GOT3 (cell line): Measurements from ENCODE around the gene PPP1R1B.

Source experiments
- DNase-seq: peaks from one replicate; lab custom pipeline; 2025; ENCODE audit warnings: mixed read lengths; lab: John Stamatoyannopoulos, UW

The PPP1R1B gene

DNA sequence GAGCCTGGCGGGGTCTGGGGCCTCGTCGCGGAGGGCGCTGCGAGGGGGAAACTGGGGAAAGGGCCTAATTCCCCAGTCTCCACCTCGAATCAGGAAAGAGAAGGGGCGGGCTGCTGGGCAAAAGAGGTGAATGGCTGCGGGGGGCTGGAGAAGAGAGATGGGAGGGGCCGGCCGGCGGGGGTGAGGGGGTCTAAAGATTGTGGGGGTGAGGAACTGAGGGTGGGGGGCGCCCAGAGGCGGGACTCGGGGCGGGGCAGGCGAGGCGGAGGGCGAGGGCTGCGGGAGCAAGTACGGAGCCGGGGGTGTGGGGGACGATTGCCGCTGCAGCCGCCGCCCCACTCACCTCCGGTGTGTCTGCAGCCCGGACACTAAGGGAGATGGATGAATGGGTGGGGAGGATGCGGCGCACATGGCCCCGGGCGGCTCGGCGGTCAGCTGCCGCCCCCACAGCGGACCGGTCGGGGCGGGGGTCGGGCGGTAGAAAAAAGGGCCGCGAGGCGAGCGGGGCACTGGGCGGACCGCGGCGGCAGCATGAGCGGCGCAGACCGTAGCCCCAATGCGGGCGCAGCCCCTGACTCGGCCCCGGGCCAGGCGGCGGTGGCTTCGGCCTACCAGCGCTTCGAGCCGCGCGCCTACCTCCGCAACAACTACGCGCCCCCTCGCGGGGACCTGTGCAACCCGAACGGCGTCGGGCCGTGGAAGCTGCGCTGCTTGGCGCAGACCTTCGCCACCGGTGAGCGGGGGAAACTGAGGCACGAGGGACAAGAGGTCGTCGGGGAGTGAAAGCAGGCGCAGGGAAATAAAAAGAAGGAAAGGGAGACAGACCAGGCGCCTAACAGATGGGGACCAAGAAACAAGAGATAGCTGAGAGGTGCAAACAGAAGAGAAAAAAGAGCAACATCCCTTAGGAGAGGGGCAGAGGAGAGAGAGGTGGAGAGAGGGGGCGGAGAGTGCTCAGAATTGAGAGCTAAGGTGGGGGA, 41.5 kb downstream of the PPP1R1B start, which contains the start of gene PNMT:
PNMT (plus strand) TSS at position 509 of the 980 bp plus-strand sequence; CDS start at position 532, 23 bp downstream.
- no peak for DNase-seq

DNA sequence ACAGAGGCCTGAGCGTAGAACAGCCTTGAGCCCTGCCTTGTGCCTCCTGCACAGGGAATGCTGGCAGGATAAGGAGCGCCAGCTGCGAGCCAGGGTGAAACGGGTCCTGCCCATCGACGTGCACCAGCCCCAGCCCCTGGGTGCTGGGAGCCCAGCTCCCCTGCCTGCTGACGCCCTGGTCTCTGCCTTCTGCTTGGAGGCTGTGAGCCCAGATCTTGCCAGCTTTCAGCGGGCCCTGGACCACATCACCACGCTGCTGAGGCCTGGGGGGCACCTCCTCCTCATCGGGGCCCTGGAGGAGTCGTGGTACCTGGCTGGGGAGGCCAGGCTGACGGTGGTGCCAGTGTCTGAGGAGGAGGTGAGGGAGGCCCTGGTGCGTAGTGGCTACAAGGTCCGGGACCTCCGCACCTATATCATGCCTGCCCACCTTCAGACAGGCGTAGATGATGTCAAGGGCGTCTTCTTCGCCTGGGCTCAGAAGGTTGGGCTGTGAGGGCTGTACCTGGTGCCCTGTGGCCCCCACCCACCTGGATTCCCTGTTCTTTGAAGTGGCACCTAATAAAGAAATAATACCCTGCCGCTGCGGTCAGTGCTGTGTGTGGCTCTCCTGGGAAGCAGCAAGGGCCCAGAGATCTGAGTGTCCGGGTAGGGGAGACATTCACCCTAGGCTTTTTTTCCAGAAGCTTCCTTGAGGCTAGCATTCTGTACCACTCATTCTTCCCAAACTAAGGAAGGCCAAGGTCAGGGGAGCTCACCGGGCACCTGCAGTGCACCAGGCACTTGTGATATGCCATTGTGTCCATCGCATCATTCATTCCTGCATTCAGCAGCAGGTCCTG, 43.4 kb downstream of the PPP1R1B start:
- DNase-seq, result no peak

DNA sequence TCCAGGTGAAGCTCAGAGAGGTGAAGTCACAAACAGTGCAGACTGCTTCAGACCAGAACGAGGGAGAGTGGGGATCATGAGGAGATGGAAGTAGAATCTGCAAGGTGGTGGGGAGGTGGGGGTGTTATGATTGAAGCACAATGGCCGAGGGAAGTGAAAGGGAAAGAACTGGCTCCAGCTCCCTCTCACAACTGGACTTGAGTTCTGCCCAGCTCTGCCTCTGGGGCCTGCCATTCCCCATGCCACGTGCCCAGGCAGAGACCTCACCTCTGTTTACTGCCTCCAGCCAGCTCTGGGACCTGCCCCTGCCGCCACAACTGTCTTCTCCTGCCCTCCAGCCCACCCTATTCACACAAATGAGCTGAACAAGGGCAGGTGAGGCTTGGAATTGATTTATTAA, 44.0 kb downstream of the PPP1R1B start:
- no peak for DNase-seq

DNA sequence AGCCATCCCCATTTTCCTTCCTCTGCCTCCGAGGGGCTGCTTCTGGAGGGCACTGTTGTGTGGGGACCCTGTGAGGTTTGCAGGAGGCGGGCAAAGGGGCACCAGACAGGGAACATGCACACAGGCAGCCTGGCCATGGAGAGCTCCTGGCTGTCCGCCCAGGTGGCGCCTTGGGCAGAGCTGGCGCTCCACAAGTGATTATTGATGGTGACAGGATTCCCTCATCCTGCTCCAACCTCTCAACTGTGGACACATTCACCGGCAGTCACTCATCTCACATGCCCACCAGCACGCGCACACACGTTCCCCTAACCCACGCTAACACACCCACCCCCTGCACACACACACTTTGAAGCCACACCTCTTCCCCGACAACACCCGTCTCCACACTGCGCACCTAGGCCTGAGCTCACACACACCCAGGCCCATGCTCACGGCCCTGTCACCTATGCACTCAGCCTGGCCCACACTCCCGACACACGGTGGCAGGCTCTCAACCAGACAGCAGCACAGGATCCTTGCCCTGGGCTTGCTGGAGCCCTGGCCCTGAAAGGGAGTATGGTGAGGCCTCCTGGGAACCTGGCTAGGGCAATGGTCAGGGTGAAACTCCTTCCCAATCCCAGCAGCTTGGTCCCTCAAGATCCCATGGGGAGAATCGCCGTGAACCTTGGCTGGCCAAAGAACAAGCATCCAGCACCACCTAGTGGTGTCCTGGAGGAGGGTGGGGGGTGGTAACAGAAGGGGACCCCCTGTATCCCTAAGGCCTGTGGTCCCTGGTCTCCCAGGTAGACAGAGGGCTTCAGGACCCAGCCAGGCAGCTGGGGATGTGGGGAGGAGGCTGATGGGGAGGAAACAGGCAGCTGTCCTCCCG, 45.1 kb downstream of the PPP1R1B start:
- no peak for DNase-seq

DNA sequence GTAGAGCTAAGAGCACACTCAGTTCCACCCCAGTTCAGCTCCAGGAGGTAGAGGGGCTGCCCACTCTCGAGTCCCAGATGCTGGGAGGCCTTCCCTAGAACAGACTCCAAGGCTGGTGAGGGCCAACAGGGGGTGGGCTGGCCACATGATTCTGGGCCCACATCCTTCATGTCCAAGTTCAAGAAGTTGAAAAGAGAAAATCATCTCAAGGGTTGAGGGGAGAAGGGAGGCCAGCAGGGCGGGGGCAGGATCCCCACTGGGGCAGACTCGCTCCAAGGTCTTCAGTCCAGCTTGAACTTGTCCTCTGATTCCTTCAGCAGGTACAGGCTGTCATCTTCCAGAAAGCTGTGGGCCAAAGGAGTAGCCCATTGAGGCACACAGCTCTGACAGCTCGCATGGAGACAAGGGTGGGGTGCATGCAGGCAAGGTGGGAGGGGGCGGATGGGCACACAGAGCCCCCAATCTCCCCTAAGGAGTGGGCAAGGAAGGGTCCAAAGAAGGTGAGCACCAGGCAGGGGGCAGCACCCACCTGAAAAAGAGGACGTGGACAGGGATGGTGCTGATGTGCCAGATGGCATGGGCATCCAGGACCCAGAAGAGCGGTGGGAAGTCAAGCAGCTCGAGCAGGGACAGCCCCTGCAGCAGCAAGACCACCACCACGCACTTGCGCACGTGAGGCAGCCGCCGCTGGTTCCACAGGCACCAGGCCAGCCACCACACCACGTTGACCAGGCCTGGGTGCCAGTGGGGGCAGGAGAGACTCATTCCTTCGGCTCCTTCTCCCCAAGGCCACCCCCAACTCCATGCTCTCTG, 46.0 kb downstream of the PPP1R1B start:
- no peak for DNase-seq

DNA sequence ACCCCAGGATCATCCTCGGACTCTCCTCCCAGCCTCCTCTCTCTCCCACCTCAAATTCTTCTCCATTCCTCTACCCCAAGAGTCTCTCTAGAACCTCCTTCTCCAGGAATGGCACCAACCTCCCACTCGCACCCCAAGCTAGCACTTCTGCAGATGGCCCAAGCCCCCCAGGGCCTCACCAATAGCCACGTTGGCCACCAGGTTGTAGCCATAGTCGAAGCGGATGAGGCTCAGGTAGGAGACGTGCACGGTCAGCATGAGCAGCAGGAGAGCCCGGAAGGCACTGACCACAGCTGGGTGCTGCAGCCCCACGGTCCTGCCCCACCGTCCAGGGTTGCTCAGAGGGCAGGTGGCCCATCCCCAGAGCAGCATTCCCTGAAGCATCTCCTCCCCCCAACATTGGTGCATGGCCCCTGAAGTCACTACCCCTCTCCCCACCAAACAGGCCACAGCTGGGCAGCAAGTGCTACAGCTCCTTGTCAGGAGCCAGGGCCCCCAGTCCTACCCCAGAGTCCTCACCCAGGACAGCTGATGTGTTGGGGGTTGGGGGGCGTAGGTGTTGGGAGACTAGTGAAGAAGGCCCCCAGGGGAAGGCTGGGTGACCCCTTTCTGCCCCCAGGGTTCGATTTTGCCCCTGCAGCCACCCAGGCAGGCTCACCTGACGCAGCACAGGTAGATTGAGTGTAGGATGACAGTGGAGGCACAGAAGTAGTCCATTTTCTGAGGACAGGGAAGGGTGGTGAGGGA, 46.8 kb downstream of the PPP1R1B start:
- DNase-seq, result no peak

DNA sequence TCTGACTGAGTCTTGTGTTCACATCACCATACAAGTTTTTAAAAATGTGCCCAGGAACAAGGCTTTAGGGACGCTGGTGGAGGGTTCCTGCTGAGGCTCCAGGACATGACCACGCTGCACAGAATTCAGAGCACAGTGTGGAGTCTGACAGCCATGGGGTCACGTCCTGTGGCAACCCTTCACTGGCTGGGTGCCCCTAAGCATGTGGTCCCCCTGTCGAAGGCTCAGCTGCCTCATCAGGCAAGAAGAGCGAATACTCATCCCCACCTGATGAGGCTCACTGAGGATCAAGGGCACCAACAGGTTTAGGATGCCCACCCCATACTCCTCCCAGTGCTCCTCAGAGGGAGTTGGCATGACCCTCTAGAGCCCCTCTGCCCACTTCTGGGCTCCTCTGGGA, 47.4 kb downstream of the PPP1R1B start:
- no peak for DNase-seq

DNA sequence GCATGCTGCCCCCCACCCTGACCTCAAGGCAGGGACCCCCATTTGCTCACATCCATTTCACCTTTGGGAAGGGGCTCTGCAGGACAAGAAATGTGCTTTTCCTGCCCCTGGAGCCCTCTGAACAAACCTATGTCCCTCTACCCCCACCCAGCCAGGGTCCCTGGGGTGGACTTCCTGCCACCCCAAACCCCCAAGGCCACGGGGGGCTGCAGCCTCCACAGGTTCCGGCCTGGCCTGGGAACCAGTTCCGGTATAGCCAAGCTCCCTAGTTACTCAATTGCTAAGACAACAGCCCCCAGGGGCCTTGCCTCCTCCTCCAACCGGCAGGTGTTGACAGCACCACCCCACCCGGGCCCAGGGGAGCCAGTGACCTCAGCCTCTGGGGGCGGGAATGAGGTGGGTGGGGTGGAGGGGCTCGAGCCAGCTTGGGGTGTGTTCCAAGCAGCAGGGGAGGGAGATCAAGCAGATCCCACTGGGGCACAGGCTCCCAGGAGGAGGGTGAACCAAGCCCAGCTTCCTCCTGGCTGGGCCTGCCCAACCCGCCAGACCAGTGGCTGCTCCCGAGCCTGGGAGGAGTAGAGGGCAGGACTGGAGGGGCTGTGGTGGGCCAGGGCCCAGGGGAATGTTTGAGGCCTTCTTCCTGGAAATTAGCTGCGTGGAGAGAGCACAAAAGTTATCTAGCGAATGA, 48.1 kb downstream of the PPP1R1B start:
- no peak for DNase-seq

DNA sequence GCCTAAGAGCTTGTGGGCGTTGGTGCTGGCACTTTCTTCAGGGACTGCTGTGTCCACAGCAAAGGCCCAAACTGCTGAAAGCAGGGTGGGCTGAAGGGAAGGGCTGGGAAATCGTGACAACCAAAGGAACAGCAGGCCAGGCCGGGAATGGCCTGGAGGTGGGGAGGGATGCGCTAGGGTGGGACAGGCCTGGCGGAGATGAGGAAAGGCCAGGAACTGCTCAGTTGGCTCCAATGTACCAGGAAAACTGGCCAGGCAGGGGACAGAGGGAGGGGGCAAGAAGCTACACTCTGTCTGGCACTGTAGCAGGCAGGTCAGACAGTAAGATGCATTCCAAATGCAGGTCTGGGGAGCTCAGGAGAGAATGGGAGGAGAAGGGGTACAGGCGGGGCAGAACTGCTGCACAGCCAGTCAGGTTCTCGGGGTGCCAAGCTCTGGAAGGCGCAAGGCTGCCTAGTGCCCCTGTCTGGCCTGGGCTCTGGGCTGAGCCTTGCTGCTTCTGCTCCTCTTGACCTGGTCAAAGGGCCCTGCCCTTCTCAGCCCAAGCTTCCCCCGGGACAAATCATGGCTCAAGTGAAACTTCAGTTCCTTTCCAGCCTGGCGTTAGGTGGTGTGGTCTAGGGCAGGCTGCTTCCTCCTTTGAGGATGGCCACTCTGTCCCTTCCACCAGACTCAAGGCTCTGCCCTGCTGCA, 48.8 kb downstream of the PPP1R1B start:
- no peak for DNase-seq

DNA sequence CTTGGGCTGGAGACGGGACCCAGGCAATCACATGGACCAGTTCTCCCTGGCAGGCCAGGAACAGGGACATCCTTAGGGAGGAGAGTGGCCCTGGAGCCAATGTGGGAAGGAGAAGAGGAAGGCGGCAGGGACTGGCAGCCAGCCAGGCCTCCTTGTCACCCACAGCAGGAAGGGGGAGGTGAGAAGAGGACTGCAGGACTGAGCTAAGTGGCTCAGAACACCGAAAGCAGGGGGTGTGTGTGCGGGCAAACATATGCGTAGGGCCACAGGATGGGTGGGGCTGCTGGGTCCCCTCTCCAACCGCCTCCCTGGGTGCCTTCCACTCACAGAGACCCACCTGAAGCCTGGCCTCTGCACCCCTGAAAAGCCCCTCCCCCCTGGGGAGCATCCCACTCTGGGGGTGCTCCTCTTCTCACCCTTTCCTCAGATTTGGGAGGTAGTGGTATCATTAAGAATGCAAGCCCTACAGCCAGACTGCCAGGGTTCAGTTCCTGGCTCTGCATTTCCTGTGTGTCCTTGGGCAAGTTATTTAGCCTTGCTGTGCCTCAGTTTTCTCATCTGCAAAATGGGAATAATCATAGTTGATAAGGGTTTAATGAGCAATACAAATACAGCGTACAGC, 49.6 kb downstream of the PPP1R1B start:
- DNase-seq, result no peak

DNA sequence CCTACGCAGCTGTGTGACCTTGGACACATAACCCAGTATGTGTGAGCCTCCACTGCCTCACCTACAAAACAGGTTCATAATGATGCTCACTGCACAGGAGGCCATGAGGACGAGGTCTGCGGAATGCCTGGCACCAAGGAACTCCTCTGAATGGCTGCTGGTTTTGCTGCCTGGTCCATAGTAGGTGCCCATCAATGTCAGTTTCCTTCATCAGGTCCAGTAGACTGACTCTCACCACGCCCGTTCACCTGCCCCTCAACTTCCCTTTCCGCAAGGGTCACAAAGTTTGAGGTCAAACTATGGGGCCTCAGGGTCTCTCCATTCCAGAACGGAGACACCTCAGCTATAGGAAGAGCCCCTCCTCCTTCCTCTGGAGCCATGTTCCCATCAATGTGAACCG, 50.3 kb downstream of the PPP1R1B start:
- no peak for DNase-seq

DNA sequence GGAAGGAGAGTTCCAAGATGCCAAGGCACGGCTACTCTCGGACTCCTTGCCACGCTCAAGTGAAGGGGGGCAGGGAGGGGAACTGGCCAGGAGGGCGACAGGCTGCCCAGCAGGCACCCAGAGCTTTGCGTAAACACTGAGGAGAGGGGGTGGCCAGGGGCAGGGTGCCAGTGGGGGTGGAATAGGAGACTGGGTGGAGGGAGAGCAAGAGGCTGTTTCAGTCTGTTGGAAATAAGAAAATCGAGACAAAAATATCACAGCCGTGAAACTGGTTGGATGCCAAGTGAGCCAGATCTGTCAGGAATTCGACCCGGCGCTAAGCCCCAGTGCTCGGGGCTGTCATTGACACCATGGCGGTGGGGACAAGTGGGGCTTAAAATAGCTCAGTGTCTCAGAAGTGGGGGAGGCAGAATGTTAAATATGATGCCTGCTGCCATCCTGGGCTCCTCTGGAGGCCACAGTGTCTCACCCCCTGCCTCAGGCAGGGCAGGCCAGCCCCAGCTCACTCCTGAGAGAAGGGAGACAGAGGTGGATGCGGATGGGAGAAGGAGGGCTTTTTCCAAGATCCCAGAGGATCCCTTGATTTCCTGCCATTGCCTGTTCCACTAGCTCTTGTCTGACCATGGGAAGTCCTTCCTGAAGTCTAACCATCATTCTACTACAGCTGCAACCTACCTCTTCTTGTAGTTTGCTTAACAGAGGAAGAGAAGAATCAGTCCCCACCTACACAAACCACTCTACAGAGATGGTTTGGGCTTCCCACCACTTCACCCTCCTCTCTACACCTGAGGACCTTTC, 51.0 kb downstream of the PPP1R1B start:
- no peak for DNase-seq

DNA sequence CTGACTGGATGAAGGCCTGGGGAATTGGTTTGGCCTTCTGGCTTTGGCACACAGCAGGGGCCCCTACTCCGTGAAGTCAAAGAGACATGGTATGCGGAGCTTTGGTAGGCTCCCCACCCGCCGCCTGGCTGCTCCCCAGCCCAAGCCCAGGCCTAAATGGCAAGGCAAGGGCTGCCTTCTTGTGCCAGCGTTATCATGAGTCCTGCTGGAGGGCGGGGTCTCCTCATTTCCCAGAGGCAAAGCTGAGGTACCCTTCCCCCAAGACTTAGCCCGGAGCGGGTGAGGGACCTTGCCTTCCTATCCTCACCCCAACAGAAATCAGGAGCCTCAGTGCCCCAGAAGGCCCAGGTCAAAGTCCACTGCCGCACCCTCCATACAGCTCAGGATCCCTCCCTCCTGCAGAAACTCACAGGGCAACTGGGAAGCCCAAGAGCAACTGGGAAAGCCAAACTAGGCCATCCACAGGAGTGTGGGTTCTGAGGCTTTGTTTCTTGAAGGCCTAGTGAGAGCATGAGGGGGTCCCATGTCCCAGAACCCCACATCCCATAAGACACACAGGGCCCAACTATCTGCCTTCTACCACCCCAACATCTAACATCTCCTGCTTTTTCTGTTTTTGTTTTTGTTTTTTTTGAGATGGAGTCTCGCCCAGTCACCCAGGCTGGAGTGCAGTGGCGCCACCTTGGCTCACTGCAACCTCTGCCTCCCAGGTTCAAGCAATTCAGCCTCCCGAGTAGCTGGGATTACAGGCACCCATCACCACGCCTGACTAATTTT, 51.8 kb downstream of the PPP1R1B start:
- no peak for DNase-seq

DNA sequence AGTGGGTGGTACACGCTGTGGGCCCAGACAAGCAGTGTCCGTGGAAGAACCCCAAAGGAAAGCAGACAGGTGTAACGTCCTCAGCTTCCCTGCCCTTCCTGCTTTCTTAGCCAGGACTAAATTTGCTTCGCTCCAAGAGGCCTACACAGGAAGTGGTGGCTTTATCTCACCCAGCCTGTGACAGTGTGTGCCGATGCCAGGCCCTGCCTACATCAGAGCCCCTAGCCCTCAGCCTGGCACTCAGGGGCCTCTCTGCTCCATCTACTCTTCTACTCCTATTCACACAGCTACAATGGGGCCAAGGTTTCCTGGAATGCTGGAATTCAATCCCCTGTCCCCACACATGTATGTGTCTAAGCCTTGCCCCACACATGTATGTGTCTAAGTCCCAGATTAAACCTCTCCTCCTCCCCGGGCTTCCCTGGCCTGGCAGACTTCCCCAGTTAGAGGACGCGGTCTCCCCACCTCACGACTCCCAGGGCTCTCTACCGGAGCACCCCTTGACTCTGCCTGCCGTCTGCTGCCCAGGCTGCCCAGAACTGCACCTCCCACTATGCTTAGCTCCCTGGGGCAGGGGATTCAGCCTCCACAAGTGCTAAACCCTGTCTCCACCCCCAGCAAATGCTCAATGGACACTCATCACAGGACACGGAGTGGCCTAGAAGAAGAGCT, 52.9 kb downstream of the PPP1R1B start:
- DNase-seq, result no peak

DNA sequence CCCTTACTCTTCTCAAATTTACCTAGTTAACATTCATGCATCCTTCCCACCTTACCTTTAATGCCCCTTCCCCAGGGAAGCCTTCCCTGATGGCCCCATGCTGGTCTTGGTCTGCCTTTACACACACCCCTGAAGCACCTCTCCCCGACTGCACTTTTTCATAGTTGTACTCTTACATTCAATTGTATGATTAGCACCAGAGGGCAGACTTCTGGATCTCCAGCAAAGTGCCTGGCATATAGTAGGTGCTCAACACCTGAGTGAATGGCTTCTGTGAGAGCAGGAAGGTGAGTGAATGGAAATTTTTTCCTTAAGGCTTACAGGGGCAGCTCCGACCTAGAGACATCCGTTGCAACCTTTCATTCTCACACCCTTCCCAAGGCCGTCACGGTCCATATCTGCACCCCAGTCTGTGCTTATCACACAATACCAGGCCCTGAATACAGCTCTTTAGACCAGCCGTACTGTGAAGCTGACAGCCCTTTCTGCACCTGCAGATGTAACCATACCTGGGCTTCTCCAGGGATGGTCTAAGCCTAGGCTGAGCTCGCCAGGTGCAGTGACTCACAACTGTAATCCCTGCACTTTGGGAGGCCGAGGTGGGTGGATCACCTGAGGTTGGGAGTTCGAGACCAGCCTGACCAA, 56.7 kb downstream of the PPP1R1B start:
- DNase-seq, result no peak
